ENCODE measurements around the gene THBS2. TPM values are rescaled to one million over a fixed set of nuclear protein-coding genes. Genes with fewer than 3 reads are reported as not detected.

THBS2 gene
- total and polyA plus RNA-seq, 2 of the 4 experiments (the other 2 are of a cell fraction), result 97.3 to 113 TPM

- no TSS peak for BruUV-seq (replicated peaks)
- ChIA-PET POLR2A (ENCODE audit: unreplicated experiment) (no interaction called here), CTCF (no interaction called here)
- no peak overlapping the region for H2AFZ ChIP-seq (replicated peaks; ENCODE audit: low read length, poor library complexity)
- H3K4me2 ChIP-seq (ENCODE audit: low read depth, low read length), result no peak overlapping the region
- no peak overlapping the region for H2BK15ac ChIP-seq (ENCODE audit: low read depth, low read length)
- no peak for TF ChIP-seq MXI1 (IDR thresholded peaks at IDR 0.05; ENCODE audit: borderline replicate concordance, low read depth, low read length)
- TF ChIP-seq MAFK (IDR thresholded peaks at IDR 0.05; ENCODE audit: low read depth, low read length), result no peak
- TF ChIP-seq RAD21 (IDR thresholded peaks at IDR 0.05; ENCODE audit: low read length), result no peak
- TF ChIP-seq MAZ (IDR thresholded peaks at IDR 0.05; ENCODE audit: borderline replicate concordance, low read depth, low read length), result no peak
- TF ChIP-seq NFE2L2 (IDR thresholded peaks at IDR 0.05; ENCODE audit: low read depth, low read length), result no peak
- no peak for TF ChIP-seq CHD1 (IDR thresholded peaks at IDR 0.05; ENCODE audit: low read depth, low read length)
- no peak for TF ChIP-seq RCOR1 (IDR thresholded peaks at IDR 0.05; ENCODE audit: insufficient replicate concordance, low read length)
- no peak for TF ChIP-seq POLR2A (IDR thresholded peaks at IDR 0.05; ENCODE audit: low read depth, low read length)
- TF ChIP-seq SMC3 (IDR thresholded peaks at IDR 0.05; ENCODE audit: low read depth, low read length), result no peak
- TF ChIP-seq ELK1 (IDR thresholded peaks at IDR 0.05; ENCODE audit: borderline replicate concordance, low read depth, low read length), result no peak
- TF ChIP-seq BHLHE40 (IDR thresholded peaks at IDR 0.05; ENCODE audit: low read depth, low read length), result no peak
- TF ChIP-seq CEBPB (IDR thresholded peaks at IDR 0.05; ENCODE audit: low read depth, low read length), result no peak
- TF ChIP-seq FOS (IDR thresholded peaks at IDR 0.05; ENCODE audit: low read depth, low read length), result no peak
- no peak for TF ChIP-seq CTCF (conservative IDR thresholded peaks at IDR 0.05; ENCODE audit: low read depth, low read length)
- TF ChIP-seq RFX5 (IDR thresholded peaks at IDR 0.05; ENCODE audit: low read depth, low read length), result no peak
- H3K4me3 ChIP-seq (ENCODE audit: insufficient read depth, low read depth, low read length), result no peak overlapping the region
- H4K91ac ChIP-seq (ENCODE audit: insufficient read depth, low read depth, low read length), result no peak overlapping the region
- H4K8ac ChIP-seq (ENCODE audit: low read depth in 2 of 2, low read length in 2 of 2), result no peak overlapping the region
- H3K79me1 ChIP-seq (ENCODE audit: low read depth in 1 of 2, low read length in 2 of 2), result no peaks in the 10 kb centered on the region
- H4K20me1 ChIP-seq (ENCODE audit: insufficient read depth, low read length), result no peaks in the 10 kb centered on the region
- intact Hi-C loops (cut with micrococcal nuclease) (no loop called here), dilution Hi-C loops (cut with HindIII; ENCODE audit: low sequenced_read_pairs, unreplicated experiment) (no loop called here), in situ Hi-C loops (cut with MboI; ENCODE audit: low sequenced_read_pairs) (no loop called here)
- H3K27ac ChIP-seq (ENCODE audit: insufficient read depth, low read length), result no peak overlapping the region
- H3K9me3 ChIP-seq (ENCODE audit: control insufficient read depth, insufficient read depth, low read length), result peaks cover 3% of the 10 kb centered on the region; the same call in 1 of the 2 replicates
- H3K4ac ChIP-seq (ENCODE audit: low read depth, low read length), result no peak overlapping the region
- no peak for ATAC-seq (ENCODE audit: low read depth)
- 71% methylated on average over 1 of the region's 7 CpGs; no CpG with 5 or more reads in 1 of the 2 experiments for WGBS, 2 experiments (ENCODE audit: extremely low coverage in 2 of 2, insufficient read length in 1 of 2)
- peaks cover 7% of the 10 kb centered on the region for H3K4me1 ChIP-seq (ENCODE audit: control insufficient read depth, insufficient read depth, low read length)
- H3K36me3 ChIP-seq (ENCODE audit: control insufficient read depth, insufficient read depth, low read length), result peaks cover 43% of the 10 kb centered on the region
- no peak overlapping the region for H2AK5ac ChIP-seq (ENCODE audit: low read depth, low read length)
- no peak overlapping the region for H2AK9ac ChIP-seq (replicated peaks; ENCODE audit: low read depth, low read length, poor library complexity)
- no peak overlapping the region for H3K56ac ChIP-seq (ENCODE audit: extremely low read depth, insufficient read depth, low read length)
- no peak overlapping the region for H3K18ac ChIP-seq (ENCODE audit: low read depth, low read length)
- H2BK120ac ChIP-seq (ENCODE audit: low read depth, low read length), result no peak overlapping the region
- H2BK20ac ChIP-seq (ENCODE audit: low read depth, low read length), result no peak overlapping the region
- DNase-seq, result no peak
- no peak overlapping the region for H3K14ac ChIP-seq (replicated peaks; ENCODE audit: low read depth, low read length)
- H3K9ac ChIP-seq (ENCODE audit: low read depth, low read length), result no peak overlapping the region
- no peak overlapping the region; the same call in 1 of the 2 replicates for H3K23ac ChIP-seq (ENCODE audit: low read depth, low read length)
- no peak overlapping the region for H4K5ac ChIP-seq (ENCODE audit: low read depth, low read length)
- peaks cover 12% of the 10 kb centered on the region for H3K9me1 ChIP-seq (ENCODE audit: insufficient read depth, low read length)
- no peaks in the 10 kb centered on the region for H3K27me3 ChIP-seq (ENCODE audit: control insufficient read depth, insufficient read depth, low read length)
- no peak overlapping the region for H2BK5ac ChIP-seq (ENCODE audit: low read depth, low read length, poor library complexity, severe bottlenecking)
Measured at GRCh38 chr6:169221264-169221663, 32.4 kb downstream of the THBS2 start.
